ENCODE measurements around the gene LASP1.
"Not testable (repeated sequence)": the region's sequence is repeated elsewhere in the genome, so short reads cannot be mapped to it uniquely, and the experiment has no call there.

The LASP1 gene

DNA sequence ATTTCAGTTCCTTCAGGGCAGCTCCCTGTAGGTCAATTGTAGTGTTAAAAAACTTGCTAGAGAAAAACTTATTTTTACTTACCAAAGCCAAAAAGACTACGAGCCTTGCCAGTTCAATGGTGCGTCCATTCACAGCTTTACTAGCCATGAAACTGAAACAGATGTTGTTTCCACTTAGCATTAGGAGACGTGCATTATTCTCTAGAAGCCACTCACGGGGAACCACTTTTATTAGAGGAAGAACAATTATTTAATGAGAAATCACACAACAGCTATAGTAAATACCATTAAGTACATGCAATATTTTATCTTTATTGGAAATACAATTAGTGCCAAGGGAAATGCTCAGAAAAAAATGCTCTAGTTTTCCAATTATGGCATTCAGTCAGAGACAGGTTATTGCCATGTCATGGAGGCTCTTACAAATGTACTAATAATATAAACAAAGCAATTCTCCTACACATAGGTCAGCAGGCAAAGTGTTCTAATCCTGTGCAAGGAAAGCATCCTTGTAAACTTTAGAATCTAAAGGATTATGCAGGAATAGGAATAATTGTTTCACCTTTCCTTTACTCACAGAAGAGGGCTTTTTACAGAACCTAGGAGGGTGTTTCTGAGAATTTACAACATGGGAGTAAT, 73.0 kb downstream of the LASP1 start:
- DNase-seq: peak; percentile 47

DNA sequence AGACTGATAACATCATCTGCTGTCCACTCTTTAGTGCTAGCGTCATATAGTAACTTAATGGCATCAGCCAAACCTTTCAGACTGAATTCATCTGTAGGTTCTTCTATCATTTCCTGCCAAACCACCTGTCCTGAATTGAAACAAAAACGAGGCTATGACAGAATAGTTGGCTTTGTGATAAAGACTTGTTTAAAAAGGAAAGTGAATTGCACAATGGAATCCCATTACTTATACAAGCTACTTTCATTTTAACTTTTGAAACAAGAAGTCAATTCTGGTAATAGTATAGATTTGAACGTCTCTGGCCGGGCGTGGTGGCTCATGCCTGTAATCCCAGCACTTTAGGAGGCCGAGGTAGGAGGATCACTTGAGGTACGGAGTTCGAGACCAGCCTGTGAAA, 73.7 kb downstream of the LASP1 start:
- no peak for DNase-seq

DNA sequence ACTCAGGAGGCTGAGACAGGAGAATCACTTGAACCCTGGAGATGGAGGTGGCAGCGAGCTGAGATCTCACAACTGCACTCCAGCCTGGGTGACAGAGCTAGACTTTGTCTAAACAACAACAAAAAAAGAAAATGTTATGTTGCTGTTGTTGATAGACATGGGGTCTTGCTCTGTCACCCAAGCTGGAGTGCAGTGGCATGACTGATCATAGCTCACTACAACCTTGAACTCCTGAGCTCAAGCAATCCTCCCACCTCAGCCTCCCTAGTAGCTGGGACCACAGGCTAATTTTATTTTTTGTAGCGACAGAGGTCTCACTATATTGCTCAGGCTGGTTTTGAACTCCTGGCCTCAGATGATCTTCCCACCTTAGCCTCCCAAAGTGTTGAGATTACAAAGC, 77.3 kb downstream of the LASP1 start:
- no peak for DNase-seq

- not testable (repeated sequence) for DNase-seq
Measured at GRCh38 chr17:38953800-38954199, 83.9 kb downstream of the LASP1 start.

GRCh38 chr17:38958326-38958725, 88.5 kb downstream of the LASP1 start:
- DNase-seq: no peak

GRCh38 chr17:38958756-38959155, 88.9 kb downstream of the LASP1 start:
- no peak for DNase-seq

GRCh38 chr17:38959508-38959907, 89.7 kb downstream of the LASP1 start:
- no peak for DNase-seq

- DNase-seq: no peak
Measured at GRCh38 chr17:38960402-38960801, 90.5 kb downstream of the LASP1 start.

DNA sequence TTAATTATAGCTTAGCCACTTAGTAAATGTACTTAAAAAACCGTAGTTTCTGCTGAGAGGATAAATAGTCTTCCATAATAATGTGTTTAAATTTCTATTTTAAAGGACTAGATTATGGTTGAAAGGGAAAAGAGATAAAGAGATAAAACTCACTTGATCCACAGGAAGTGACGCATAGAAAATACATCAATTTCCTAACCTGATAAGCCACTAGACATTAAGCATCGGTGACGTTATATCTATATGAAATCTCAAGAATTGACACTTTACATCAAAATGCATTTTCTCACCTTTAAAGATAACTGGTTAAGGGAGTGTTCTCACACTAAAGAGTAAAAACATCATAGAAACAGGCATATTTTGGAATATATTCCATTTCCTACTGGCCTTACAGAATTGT, 91.6 kb downstream of the LASP1 start:
- no peak for DNase-seq

DNA sequence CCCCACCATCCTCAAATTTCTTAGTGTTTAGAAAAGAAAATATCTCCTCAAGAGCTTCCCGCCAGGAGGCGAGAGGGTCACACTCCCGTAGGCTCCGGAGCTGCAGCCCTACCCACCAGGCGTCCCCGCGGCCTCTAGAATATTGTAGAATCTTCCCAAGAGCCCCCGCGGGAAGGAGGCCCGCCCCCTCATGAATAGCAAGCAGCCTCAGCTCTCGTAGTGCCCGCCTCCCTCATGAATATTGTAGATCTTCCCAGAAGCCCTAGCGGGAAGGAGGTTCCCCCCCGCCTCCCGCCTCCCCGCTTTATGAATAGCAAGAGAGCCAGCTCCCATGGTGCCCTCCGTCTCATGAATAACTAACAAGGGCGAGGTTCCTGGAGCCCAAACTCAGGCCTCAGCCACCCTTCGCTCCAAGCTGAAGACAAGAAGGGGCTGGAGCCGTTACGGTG, 97.5 kb downstream of the LASP1 start, which contains the start of gene FBXO47:
FBXO47 (minus strand) TSS at position 114 of the 449 bp plus-strand sequence. CDS start 4,378 bp downstream, outside the sequence.
- no peak for DNase-seq

DNA sequence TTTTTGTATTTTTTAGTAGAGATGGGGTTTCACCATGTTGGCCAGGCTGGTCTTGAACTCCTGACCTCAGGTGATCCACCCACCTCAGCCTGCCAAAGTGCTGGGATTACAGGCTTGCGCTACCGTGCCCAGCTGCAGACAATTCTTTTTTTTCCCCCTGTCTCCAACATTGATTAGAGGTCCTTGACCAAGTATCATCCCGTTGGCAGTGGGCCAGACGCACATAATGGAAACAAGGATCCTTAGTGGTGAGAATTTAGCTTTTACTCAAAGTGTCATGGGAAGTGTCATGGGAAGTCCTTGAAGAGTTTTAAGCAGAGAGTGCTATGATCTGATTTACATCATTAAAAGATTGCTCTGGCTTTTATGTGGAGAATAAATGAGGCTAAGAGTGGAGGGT, 99.4 kb downstream of the LASP1 start:
- no peak for DNase-seq

DNA sequence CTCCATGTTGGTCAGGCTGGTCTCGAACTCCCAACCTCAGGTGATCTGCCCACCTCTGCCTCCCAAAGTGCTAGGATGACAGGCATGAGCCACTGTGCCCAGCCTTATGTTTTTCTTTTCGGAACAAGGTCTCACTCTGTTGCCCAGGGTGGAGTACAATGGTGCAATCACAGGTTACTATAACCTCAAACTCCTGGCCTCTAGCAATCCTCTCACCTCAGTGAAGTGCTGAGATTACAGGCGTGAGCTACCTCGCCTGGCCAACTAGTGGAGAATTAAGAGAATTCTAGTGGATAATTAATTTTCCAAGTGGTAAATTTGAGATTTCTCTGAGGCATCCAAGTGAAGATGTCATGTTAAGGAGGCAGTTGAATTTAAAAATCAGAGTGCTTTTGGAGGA, 100.3 kb downstream of the LASP1 start:
- no peak for DNase-seq

DNA sequence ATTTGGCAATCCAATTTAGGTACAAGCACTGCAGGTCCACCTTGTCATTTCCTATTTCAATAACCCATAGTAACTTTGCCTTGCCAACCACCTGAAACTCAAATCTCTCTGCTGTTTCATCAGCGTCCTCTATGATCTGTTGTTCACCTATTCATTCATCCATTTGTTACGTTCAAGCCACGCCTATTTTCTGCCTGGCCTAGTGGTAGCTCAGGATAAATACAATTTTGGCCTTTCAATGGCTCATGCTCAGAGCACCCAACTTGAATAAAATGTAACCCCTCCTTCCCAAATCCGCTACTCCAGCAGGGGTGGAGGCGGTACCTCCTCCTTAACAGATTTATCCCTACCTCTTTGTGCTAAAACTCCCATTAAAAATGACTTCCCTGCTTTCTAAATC, 100.9 kb downstream of the LASP1 start:
- DNase-seq: no peak
